Measurements from ENCODE around the gene CDH24.

CDH24 gene

DNA sequence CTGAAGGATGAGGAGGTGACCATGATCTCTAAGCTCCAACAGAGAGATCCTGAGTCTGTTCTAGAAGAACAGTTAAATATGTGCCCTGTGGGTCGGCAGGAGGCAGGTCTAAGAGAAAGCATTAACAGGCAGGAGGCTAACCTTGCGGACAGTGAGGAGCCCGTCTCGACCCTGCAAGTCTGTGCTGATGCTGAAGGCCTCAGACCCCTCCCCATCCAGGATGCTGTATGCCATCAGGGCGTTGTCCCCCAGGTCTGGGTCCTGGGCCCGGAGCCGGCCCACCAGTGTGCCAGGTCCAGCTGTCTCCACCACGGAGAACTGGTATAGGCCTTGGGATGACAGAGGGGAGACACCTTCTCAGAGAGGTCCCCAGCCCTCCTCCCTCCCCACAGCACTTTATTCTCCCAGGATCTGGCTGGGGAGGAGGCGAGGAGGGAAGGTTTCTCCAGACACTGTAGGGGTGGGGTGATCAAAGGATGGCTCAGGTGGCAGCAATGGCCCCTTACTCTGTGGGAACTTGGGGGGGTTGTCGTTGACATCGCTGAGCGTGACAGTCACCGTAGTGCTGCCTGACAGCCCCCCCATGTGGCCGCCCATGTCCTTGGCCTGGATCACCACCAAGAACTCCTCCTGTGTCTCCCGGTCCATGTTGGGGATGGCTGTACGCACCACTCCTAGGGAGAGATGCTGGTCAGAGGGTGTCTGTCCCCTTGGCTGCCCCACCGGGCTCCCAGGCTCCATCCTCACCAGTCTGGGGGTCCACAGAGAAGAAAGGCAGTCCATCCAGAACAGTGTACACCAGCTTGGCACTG, 3.1 kb downstream of the CDH24 start:
- in situ Hi-C loops (cut with HindIII; ENCODE audit: low pct_unique_long_range_greater_than_20kb, low sequenced_read_pairs): no loop called here

DNA sequence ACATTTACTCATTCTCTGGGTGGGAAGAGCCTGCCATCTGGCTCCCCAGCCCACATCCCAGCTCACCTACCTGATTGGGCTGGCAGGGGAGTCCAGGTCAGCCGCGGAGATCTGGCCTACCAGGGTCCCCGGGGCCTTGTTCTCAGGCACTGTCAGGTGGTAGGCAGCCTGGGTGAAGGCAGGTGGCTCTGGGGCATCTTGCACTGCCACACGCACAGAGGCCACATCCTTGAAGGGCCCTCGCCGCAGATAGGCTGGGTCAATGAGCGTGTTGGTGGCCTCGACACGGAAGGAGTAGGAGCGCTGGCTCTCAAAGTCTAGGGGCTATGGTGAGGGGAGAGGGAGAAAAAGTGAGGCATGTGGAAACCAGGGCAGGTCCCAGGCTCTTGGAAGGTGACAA, 3.9 kb downstream of the CDH24 start:
- in situ Hi-C loops (cut with HindIII; ENCODE audit: low pct_unique_long_range_greater_than_20kb, low sequenced_read_pairs): no loop called here
- no peak for DNase-seq (ENCODE audit: low read depth in 1 of 2, low spot score in 1 of 2)
- no peak for TF ChIP-seq JUND (IDR thresholded peaks at IDR 0.05; ENCODE audit: low read depth)

More for the DNA sequence above, 3.1 kb downstream of the CDH24 start:
- DNase-seq (ENCODE audit: low read depth in 1 of 2, low spot score in 1 of 2): no peak
- TF ChIP-seq JUND (IDR thresholded peaks at IDR 0.05; ENCODE audit: low read depth): no peak

DNA sequence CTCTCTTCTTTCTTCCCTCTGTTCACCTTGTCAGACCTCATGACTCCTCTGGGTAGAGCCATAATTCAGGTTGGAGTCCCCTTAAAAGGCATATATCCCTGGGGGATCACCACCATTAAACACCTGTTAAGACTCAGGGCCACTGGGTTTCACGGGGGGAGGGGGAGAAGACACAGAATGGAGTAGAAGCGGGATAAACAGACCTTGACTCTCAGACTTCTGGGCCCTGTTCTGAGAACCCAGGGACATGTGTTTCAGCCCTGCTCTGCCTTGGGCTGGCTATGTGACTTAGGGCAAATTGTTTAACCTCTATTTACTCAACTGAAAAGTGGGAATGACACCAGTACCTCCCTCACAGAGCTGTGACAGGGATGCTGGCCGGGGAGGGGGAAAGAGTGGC, 4.6 kb downstream of the CDH24 start:
- in situ Hi-C loops (cut with HindIII; ENCODE audit: low pct_unique_long_range_greater_than_20kb, low sequenced_read_pairs): no loop called here
- TF ChIP-seq JUND (IDR thresholded peaks at IDR 0.05; ENCODE audit: low read depth): no peak
- no peak for DNase-seq (ENCODE audit: low read depth in 1 of 2, low spot score in 1 of 2)

DNA sequence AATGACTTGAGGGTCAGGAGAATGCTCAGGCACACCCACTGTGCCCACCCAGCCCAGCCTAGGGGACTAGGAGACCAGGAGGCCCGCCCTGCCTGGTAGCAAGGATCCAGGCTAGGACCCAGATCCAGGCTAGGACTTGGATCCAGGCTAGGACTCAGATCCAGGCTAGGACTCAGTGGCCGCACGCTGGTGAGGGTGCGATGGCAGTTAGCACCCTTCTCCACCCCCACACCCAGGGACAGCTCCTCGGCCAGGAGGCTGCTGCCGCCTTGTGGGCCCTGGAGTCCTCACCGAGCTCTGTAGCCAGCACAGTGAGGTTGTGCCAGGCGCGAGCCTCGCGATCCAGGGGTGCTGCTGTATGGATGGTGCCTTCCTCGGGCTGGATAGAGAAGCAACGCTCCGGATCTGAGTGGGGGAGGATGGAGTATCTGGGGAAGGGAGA, 5.1 kb downstream of the CDH24 start:
- in situ Hi-C loops (cut with HindIII; ENCODE audit: low pct_unique_long_range_greater_than_20kb, low sequenced_read_pairs): no loop called here
- TF ChIP-seq JUND (IDR thresholded peaks at IDR 0.05; ENCODE audit: low read depth): no peak
- no peak for DNase-seq (ENCODE audit: low read depth in 1 of 2, low spot score in 1 of 2)

DNA sequence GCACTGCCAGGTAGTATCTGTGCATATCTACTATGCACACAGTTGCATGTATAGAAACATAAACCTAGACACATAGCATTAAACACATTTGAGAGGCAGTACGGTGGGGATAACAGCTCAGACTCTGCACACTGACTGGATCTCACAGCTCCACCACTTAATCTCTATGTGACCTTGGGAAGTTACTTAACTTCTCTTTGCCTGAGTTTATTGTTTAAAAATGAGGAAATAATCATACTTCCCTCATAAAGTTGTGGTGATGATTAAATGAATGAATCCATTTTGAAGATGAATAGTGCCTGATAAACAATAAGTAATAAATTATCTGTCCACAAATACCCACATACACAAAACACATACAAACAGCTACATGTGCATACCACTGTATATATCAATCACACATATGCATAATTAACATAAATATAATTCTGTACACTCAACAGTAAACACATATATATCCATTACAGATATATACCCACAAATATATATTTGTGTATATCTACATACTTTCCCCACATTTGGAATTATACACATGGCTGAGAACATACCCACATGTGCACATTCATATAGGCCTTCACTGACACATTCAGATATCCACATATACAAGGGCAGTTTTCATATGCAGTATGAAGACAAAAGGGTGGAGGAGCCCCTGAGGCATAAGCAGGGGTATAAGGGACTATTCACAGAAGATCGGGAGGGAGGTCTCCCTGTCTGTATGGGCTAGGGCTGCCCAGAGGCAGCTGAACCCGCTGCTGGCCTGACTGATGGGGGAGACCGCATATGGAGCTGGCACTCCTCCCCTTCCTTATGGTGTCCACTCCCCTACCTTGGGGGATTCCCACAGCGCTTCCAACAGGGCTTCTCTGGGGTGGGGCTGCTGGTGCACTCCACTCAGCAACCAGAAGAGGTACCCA, 5.9 kb downstream of the CDH24 start:
- no peak for TF ChIP-seq JUND (IDR thresholded peaks at IDR 0.05; ENCODE audit: low read depth)
- no peak for DNase-seq (ENCODE audit: low read depth in 1 of 2, low spot score in 1 of 2)
- in situ Hi-C loops (cut with HindIII; ENCODE audit: low pct_unique_long_range_greater_than_20kb, low sequenced_read_pairs): no loop called here

DNA sequence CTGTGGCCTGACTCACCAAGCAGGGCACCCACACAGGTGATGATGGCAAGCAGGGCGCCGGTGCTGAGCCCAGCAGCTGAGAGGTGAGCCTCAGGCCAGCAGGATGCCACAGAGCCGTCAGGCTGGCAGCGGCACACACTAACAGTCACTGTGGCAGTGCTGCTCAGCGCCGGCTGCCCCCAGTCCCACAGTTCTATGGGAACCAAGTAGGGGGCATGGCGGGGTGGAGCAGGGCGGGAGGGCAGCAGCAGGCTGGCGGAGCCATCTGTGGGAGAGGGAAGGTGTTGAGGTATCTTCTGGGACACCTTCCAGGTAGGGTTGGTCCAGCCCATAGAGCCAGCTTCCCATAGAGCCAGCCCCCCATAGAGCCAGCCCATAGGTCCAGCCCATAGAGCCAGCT, 8.3 kb downstream of the CDH24 start:
- in situ Hi-C loops (cut with HindIII; ENCODE audit: low pct_unique_long_range_greater_than_20kb, low sequenced_read_pairs): no loop called here
- DNase-seq (ENCODE audit: low read depth in 1 of 2, low spot score in 1 of 2): no peak
- TF ChIP-seq JUND (IDR thresholded peaks at IDR 0.05; ENCODE audit: low read depth): no peak

DNA sequence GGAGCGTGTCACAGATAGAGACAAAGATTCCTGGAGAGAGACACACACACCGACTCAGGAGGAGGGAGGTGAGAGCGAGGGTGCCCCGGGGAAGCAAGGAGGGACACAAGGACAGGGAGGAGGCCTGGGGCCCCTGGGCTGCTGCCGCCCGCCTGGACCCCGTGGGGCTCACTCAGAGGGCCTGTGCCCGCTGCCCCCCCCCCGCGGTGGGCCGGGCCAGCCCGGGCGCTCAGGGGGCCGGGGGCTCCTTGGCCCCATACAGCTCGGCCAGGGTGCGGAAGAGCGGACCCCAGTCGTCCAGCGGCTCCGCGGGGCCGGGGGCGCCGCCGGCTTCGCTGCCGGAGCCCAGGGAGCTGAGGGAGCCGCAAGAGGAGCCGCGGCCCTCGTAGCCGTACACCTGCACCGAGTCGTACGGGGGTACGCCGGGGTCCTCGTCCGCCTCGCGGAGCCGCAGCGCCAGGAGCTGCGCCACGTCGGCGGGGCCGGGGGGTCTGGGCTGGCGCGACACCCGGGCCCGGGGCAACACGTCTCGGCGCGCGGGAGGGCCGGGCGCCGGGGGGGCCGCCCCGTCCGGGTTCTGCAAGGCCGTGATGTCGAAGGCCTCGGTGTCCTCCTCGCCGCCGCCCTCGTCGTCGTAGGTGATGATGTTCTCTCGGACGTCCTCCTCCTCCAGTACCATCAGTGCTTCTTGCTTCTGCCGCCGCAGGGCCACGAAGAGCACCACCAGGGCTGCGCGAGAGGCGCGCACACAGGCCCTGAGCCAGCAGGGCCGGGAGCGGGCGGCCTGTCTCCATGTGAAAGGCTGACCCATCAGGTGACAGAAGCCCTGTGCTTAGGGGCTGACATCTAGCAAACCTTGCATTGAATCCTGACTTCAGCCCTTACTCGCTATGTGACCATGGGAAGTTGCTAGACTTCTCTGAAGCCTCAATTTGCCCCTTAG, 9.3 kb downstream of the CDH24 start:
- no peak for DNase-seq (ENCODE audit: low read depth in 1 of 2, low spot score in 1 of 2)
- in situ Hi-C loops (cut with HindIII; ENCODE audit: low pct_unique_long_range_greater_than_20kb, low sequenced_read_pairs): no loop called here

DNA sequence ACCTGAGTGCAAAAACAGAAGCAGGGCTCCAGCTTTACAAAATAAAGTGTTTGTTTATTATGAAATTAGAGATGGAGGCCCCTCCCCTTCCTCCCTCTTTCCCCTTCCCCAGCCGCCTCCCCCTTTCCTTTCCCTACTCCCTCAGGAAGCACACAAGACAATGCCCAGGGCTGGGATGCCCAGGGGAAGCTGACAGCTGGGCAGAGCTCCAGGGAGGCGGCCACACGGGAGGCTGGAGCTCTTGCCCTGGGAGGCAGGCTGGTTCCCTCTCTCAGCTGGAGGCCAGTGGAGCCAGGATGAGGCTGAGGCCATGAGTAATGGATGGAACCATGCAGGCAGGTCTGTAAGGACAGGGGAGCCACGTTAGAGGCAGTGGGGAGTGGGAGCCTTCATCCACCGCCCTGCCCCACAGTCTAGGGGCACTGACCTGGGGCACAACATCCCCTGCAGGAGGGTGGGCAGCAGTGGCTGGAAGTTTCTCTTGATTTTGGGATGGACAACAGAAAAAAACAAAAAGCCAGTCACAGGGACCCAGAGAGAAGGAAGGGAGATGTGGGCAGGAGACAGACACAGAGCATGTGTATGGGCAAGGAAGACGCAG, 10.2 kb downstream of the CDH24 start:
- in situ Hi-C loops (cut with HindIII; ENCODE audit: low pct_unique_long_range_greater_than_20kb, low sequenced_read_pairs): no loop called here
- TF ChIP-seq JUND (IDR thresholded peaks at IDR 0.05; ENCODE audit: low read depth): no peak
- no peak for DNase-seq (ENCODE audit: low read depth in 1 of 2, low spot score in 1 of 2)

More for the DNA sequence above, 9.3 kb downstream of the CDH24 start:
- TF ChIP-seq JUND (IDR thresholded peaks at IDR 0.05; ENCODE audit: low read depth): no peak

DNA sequence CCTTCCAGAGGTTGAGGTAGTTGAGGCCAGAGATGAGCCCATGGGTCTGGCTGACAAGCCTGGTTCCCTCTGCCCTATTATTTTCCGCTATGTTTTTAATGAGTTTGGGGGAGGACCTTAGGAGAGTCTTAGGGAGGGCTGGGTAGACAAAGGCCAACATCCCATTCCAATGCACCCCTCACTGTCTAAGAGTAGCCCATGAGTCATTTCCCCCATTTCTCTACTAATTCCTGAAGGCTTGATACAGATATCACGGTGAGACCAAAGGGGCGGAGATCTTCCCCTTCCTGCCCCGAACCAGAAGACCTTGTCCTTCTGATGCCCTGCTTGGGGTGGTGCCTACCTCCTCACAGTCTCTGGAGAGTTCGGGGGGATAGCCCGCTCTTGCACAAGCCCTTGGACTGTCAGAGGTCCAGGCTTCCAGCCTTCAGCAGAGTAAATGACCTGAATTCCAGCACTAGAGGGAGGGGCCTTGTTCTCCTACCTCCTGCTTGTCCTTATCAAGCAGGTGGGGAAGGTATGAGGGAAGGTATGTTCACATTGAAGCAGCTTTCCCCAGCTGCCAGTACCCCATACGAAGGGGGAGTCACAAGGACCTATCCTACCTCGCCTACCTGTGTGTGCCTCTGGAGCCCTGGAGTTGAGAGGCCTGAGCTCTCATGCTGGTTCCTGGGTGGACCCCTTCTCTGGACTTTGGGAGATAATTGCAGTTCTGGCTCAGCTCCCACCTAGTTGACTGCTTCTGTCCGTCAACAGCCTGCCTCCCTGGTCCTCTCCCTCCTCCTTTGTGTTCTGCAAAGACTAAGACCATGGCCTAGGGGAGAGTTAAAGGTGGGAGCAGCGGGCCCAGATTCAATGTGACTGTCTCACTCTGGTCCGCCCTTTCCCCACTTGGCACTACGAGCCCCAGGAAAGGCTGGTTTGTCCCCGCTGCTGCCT, 11.6 kb downstream of the CDH24 start:
- TF ChIP-seq JUND (IDR thresholded peaks at IDR 0.05; ENCODE audit: low read depth): no peak
- no peak for DNase-seq (ENCODE audit: low read depth in 1 of 2, low spot score in 1 of 2)
- in situ Hi-C loops (cut with HindIII; ENCODE audit: low pct_unique_long_range_greater_than_20kb, low sequenced_read_pairs): no loop called here

DNA sequence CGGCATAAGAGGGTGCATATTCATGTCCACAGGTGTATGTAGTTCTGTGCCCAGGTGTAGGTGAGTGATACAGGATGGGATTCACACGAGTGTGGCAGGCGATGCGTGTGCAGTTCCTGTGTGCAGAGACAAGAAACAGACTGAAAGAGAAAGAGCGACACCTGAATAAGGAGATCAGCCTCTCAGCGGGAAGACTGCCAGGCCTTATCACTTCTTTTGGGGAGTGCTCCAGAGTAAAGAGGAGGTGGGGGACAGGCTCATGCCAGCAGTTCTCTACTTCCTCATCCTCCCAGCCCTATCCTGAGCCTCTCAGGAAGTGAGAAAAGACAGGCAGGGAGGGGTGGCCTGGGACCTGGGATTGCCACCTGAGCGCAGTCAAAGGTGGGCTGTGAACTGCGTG, 12.5 kb downstream of the CDH24 start:
- in situ Hi-C loops (cut with HindIII; ENCODE audit: low pct_unique_long_range_greater_than_20kb, low sequenced_read_pairs): no loop called here
- no peak for DNase-seq (ENCODE audit: low read depth in 1 of 2, low spot score in 1 of 2)
- TF ChIP-seq JUND (IDR thresholded peaks at IDR 0.05; ENCODE audit: low read depth): no peak

DNA sequence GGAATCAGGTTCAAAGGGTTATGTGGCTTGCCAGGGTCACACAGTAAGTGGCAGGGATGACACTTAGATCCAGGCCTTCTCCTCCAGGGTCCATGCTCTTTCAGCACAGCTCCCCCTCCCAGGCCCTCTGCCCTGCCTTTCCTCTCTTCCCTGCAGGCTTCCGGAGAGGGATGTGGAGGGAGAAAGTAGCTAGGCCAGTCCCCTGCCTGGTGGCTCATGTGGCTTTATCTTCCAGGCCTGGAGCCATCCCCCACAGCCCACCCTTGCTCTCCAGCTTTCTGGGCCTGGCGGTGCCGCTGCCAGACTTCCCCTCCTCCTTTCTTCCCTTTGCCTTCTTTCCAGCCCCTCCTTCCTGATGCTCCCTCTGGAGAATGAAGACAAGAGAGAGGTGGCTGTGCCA, 13.6 kb downstream of the CDH24 start:
- in situ Hi-C loops (cut with HindIII; ENCODE audit: low pct_unique_long_range_greater_than_20kb, low sequenced_read_pairs): no loop called here
- TF ChIP-seq JUND (IDR thresholded peaks at IDR 0.05; ENCODE audit: low read depth): no peak
- no peak for DNase-seq (ENCODE audit: low read depth in 1 of 2, low spot score in 1 of 2)

All from T47D (cell line).